Body of pancreas (tissue), 4 donors: ENCODE results near the gene RNASEH2A.

Experiments
- POLR2A ChIP-seq, 3 donors: fragments of 450-650 bp; IDR thresholded peaks; one replicate each; pipeline ENCODE4 v1.6.1; 2016; ENCODE audit warnings: antibody characterized with exemption in 3 of 3, mild to moderate bottlenecking in 2 of 3
- TF ChIP-seq, protein P1 (sequence below), 7 experiments: fragments of 450-650 bp in 4 of 7; fragments of 200-600 bp in 3 of 7; sonication (generic) in 3 of 7; IDR thresholded peaks; one replicate each; pipeline ENCODE4 v1.5.1; 2016 to 2019; ENCODE audit warnings: antibody characterized with exemption in 7 of 7

DNA sequence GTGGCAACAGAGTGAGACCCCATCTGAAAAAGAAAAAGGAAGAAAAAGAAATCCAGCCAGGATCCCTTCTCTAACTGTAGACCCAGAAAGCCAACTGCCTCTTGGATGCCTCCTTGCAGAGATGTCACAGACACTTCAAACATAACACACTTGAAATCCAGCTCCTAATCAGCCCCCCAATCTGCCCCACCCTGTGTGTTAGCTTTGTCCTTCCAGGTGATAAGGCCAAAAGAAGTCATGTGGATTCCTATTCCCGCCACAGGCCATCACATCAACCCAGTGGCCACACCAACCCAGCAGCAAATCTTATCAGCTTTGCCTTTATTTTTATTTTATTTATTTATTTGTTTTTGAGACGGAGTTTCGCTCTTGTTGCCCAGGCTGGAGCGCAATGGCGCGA is 46.7 kb upstream of the RNASEH2A start:
- TF ChIP-seq, protein P1, sequence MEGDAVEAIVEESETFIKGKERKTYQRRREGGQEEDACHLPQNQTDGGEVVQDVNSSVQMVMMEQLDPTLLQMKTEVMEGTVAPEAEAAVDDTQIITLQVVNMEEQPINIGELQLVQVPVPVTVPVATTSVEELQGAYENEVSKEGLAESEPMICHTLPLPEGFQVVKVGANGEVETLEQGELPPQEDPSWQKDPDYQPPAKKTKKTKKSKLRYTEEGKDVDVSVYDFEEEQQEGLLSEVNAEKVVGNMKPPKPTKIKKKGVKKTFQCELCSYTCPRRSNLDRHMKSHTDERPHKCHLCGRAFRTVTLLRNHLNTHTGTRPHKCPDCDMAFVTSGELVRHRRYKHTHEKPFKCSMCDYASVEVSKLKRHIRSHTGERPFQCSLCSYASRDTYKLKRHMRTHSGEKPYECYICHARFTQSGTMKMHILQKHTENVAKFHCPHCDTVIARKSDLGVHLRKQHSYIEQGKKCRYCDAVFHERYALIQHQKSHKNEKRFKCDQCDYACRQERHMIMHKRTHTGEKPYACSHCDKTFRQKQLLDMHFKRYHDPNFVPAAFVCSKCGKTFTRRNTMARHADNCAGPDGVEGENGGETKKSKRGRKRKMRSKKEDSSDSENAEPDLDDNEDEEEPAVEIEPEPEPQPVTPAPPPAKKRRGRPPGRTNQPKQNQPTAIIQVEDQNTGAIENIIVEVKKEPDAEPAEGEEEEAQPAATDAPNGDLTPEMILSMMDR (IDR thresholded peaks at IDR 0.05): no peak
- TF ChIP-seq POLR2A (IDR thresholded peaks at IDR 0.05): no peak
